ENCODE data around the gene ZNF578.
"Not testable (repeated sequence)": the region's sequence is repeated elsewhere in the genome, so short reads cannot be mapped to it uniquely, and the experiment has no call there.

ZNF578 gene

DNA sequence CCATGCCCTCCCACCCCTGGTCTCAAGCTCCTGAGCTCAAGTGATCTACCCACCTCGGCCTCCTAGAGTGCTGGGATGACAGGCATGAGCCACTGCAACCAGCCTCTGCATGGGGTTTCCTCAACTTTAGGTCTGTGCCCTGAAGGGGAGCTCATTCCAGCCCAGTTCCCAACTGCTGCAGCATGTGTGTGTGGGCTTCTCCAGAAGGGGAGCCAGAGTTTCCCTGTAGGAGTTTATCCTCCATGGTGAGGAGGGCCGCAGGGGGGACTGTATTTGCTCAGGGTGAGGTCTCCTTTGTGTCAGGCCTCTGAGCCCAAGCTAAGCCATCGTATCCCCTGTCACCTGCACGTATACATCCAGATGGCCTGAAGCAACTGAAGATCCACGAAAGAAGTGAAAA lies 62.8 kb downstream of the ZNF578 start:
- DNase-seq (ENCODE audit: low read depth in 2 of 2) = no peak

DNA sequence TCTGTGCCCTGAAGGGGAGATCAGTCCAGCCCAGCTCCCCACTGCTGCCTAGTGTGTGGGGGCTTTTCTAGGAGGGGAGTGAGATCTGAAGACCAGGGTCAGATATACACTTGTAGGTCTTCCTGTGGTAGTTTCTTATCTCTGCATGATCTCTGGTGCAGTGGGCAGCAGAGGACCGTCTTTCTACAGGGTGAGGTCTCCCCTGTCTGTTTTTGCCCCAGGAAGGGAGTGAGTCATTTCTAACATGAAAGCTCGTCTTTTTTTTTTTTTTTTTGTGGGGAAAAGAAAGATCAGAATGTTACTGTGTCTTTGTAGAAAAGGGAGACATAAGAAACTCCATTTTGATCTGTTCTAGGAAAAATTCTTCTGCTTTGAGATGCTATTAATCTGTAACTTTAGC lies 65.3 kb downstream of the ZNF578 start:
- DNase-seq (ENCODE audit: low read depth in 2 of 2) = no peak

DNA sequence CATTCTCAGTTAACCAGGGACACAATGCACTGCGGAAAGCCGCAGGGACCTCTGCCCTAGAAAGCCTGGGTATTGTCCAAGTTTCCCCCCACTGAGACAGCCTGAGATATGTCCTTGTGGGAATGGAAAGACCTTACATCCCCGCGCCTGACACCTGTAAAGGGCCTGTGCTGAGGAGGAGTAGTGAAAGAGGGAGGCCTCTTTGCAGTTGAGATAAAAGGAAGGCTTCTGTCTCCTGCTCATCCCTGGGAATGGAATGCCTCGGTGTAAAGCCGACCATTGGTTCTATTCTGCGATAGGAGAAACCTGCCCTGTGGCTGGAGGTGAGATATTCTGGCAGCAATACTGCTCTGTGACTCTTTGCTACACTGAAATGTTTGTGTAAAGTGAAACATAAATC lies 65.8 kb downstream of the ZNF578 start:
- DNase-seq (ENCODE audit: low read depth in 2 of 2) = not testable (repeated sequence)

DNA sequence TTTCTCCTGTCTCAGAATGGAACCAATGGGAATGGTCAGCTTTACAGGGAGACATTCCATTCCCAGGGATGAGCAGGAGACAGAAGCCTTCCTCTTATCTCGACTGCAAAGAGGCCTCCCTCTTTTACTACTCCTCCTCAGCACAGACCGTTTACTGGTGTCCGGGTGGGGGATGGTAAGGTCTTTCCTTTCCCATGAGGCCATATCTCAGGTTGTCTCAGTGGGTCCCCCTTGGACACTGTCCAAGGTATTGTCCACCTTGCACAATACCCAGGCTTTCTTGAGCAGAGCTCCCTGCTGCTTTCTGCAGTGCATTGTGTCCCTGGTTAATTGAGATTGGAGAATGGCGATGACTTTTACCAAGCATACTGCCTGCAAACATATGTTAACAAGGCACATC lies 66.7 kb downstream of the ZNF578 start:
- DNase-seq (ENCODE audit: low read depth in 2 of 2) = no peak

DNA sequence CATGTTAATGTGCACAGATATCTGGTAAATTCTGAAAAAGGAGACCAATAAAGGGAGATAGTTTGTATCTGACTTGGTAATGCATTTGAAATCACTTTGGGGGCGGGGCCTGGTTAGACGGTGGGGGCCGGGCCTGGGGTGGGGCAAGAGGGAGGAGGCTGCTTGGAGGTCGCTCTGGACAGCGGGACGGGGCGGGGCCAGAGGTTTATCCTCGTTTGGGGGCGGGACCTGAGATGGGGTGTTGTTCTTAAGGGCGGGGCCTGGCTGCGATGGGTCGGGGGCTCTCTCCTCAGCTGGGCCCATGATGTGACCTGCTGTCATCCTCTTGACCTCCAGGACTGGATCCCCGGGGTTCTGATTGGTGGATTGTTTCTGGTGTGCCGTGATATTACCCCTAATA lies 69.2 kb downstream of the ZNF578 start:
- DNase-seq (ENCODE audit: low read depth in 2 of 2) = no peak

DNA sequence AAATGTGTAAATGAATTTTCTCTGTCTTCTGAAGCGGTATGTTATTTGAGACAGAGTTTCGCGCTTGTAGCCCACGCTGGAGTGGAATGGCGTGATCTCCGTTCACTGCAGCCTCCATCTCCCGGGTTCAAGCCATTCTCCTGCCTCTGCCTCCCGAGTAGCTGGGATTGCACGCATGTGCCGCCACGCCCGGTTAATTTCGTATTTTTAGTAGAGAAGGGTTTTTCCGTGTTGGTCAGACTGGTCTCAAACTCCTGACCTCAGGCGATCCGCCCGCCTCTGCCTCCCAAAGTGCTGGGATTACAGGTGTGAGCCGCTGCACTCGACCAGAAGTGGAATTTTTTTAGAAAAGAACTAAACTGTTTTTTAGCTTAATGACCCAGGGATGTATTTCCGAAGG lies 70.7 kb downstream of the ZNF578 start:
- DNase-seq (ENCODE audit: low read depth in 2 of 2) = no peak

DNA sequence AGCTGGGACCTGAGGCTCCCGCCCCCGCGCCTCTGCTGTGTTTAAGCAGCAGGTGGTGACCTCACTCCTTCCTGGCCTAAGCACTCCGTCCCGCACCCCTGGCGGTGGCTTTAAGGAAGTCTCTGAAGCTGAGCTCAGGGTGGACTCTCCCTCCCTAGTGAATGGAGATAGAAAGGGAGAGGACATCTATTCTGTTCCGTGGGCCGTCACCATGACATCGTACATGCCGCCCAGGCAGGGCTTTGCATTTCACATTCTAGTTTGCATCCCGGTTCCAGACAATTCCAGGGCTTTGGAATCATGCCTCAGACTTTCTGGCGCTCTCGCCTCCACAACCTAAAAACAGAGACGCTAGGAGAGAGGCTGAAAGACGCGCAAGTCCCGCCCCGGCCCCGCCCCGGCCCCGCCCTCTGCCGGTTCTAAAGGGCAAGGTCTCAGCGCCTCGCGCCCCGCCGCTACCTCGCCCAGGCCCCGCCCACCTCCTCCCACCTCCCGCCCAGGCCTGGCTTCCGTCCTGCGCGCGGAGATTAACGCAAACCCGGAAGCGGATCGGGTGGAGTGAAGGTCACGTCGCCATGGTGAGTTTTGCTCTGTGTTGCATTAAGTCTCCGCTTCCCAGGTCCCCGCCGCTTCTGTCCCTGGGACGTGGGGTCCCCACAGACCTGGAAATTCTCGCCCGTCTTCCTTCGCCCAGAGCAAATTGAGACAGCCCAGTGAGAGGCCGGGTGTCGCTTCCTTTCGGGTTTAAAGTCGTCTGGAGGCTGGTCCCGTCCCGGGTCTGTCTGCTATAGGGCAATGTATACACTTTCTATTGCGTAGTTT lies 74.0 kb downstream of the ZNF578 start, which contains the start of gene ZNF808:
Gene ZNF808 (plus strand): TSS at position 535 of the 822 bp plus-strand sequence. CDS start 15,617 bp downstream, outside the sequence.
- peak; percentile 95 to 99 for DNase-seq (ENCODE audit: low read depth in 2 of 2)

DNA sequence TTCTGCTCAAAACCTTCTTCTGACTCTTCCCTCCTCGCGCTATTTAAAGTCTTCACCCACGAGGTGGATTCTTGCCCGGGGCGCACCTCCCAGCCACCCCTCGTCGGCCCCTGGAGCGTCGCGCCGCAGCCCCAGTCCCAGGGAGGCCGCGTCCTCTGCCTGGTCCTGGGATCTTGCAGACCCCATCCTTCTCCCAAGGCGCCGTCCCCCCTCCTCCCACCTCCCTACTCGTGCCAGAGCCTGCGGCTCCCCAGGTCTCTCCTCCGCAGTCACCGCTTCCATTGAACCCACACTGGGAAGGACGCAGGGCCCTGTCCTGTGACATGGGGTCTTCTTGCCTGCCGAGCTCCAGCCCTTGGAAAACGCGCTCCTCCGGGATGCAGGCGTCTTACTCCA lies 74.6 kb downstream of the ZNF578 start:
- no peak for DNase-seq (ENCODE audit: low read depth in 2 of 2)

DNA sequence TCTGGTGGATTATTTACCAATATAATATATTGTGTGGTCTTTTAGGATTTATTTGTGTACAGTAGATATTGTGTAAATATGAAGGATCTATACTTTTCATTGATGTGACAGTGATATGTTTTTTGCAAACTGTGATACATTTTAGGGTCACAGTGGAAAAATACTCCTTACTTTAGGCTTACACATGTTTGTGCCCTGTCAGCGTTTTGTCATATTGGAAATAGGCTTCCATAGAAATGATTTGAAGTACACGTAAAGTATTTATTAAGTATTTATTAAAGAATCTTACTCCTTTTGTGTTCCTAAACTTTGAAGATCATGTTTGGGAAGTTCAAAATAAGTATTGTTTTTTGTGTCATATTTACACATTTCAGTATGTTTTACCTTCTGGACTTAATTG lies 79.1 kb downstream of the ZNF578 start:
- no peak for DNase-seq (ENCODE audit: low read depth in 2 of 2)

DNA sequence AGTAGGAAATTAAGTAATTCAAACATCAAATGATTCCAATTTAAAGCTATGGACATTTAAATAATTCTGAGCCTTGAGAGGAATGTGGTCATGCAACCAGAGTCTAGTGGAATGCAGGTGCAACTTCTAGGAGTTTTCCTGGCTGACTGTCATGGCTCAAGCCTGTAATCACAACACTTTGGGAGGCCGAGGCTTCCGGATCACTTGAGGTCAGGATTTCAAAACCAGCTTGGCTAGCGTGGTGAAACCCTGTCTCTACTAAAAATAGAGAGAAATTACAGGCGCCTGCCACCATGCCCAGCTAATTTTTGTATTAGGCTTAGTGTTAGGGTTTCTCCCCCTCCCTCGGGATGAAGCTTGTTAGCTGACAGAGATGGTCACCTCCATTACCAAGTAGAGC lies 80.5 kb downstream of the ZNF578 start:
- DNase-seq (ENCODE audit: low read depth in 2 of 2) = no peak

DNA sequence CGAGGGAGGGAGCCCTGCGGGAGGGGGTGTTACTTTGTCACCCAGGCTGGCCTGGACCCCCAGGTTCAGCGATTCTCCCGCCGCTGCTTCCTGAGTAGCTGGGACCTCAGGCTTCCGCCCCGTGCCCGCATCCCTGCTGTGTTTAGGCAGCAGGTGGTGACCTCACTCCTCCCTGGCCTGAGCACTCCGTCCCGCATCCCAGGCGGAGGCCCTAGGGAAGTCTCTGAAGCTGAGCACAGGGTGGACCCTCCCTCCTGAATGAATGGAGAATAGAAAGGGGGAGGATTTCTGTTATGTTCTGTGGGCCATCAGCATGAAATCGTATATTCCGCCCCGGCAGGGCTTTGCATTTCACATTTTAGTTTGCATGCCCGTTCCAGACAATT lies 82.0 kb downstream of the ZNF578 start:
- not testable (repeated sequence) for DNase-seq (ENCODE audit: low read depth in 2 of 2)

DNA sequence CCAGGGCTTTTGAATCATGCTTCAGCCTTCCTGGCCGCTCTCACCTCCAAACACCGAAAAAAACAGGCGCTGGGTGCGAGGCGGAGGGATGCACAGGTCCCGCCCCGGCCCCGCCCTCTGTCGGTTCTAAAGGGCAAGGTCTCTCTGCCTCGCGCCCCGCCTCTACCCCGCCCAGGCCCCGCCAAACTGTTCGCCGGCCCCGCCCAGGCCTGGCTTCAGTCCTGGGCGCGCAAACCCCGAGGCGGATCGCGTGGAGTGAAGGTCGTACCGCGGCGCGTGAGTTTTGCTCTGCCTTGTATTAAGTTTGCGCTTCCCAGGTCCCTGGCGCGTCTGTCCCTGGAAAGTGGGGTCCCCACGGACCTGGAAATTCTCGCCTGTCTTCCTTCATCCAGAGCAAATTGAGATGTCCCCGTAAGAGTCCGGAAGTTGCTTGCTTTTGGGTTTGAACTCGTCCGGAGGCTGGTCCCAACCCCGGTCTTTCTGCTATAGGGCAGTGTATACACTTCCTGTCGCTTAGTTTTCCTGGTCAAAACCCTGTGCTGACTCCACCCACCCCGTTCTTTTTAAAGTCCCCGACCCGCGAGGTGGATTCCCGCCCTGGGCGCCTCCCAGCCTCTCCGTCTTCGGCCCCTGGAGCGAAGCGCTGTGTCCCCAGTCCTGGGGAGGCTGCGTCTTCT lies 82.6 kb downstream of the ZNF578 start:
- DNase-seq (ENCODE audit: low read depth in 2 of 2) = peak; percentile 74 to 87

DNA sequence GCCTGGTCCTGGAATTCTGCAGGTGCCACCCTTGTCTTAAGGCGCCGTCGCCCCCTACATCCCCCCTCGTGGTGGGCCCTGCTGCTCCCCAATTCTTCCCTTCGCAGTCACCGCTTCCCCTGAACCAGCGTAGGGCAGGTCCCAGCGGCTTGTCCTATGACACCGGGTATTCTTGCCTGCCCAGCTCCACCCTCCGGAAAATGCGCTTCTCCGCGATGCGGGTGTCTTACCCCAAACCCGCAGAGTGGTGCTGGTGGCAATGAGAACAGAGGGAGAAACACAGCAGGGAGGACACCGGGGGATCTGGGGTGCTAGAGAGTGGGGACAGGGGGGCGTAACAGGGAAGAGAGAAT lies 83.1 kb downstream of the ZNF578 start:
- peak in 1 of 2 donors; percentile 4 for DNase-seq (ENCODE audit: low read depth in 2 of 2)

DNA sequence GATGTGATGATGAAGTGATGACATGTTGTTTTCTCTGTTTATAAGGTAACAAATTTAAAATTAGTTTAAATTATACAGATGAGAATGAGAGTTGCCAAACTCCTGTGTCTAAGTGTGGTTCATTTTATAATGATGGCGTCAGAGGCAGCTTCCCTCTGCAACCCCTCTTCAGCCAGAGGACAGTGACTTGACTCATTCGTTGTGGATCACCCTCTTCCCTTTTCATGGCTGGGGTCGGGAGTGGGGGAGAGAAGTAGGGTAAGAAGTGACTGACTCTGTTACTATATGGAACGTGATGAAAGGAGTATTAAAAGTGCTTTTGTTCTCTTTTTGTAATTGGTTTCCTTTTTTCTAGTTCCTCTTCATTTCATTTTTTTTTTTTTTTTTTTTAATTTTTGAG lies 85.5 kb downstream of the ZNF578 start:
- DNase-seq (ENCODE audit: low read depth in 2 of 2) = not testable (repeated sequence)

DNA sequence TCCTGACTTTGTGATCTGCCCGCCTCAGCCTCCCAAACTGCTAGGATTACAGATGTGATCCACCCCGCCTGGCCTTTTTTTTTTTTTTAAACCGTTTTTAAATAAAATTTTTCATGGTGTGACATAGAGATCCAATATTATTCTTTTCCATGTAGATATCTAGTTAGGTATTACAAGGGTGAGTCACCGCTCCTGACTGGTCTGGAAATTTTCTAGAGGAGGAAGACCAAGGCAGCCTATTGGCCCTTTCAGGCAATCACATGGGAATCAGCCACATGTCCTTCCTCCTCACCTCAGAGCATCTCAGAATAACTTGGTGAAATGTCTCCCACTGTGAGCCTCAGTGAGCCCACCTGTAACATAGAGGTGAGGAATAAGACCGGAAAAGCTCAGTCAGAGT lies 87.8 kb downstream of the ZNF578 start:
- DNase-seq (ENCODE audit: low read depth in 2 of 2) = not testable (repeated sequence)

DNA sequence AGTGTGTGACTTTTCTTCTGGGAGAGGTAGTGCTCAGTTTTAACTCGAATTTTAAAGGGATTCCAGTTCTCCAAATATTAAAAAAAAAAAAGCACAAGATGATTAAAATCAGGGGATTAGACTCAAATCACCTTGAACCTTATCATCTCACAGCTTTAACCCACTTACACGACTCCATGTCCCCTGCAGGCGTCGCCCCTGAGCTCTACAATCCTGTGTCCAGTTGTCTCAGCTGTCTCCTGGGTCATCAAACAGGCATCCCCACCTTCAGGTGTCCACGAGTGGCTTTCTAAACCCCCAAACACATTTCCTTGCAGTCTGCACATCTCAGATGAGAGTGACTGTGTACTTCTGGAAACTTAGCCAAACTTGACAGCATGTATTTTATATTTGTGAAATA lies 88.3 kb downstream of the ZNF578 start:
- no peak for DNase-seq (ENCODE audit: low read depth in 2 of 2)

DNA sequence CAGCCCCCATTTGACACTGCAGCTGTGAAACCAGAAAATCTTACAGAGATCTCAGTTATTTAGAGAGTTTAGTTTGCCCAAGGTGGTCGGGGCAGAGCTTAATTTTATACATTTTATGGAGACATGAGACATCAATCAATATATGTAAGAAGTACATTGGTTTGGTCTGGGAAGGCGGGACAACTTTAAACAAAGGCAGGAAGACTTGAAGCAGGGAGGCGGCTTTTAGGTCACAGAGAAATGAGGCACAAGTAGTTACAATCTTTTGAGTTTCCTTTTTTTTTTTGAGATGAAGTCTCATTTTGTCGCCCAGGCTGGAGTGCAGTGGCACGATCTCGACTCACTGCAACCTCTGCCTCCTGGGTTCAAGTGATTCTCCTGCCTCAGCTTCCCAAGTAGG lies 89.2 kb downstream of the ZNF578 start:
- DNase-seq (ENCODE audit: low read depth in 2 of 2) = not testable (repeated sequence)

DNA sequence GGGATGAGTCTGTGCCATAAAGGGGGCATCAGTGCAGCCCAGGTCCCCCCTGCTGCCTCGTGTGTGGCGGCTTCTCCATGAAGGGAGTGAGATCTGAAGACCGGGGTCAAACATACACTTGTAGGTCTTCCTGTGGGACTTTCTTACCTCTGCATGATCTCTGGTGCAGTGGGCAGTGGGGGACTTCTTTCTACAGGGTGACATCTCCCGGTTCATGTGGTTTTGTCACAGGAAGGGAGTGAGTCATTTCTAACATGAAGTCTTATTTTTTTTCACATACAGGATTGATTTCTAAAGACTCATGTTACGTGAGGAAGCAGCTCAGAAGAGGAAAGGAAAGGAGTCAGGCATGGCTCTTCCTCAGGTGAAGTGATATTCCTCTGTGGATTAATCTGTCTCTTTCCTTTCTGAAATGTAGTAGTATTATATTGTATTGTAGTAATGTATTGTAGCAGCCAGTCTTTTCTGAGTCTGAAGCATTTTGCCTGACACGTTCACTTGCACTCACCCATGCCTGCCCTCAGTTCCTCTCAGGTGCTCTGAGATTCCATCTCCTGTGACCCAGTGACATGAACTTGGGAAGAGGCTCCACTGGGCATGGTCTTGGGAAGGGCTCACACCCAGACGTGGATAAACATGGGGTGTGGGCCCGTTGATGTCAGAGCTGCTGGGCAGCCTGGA lies 89.8 kb downstream of the ZNF578 start:
- DNase-seq (ENCODE audit: low read depth in 2 of 2) = peak; percentile 7 to 11

DNA sequence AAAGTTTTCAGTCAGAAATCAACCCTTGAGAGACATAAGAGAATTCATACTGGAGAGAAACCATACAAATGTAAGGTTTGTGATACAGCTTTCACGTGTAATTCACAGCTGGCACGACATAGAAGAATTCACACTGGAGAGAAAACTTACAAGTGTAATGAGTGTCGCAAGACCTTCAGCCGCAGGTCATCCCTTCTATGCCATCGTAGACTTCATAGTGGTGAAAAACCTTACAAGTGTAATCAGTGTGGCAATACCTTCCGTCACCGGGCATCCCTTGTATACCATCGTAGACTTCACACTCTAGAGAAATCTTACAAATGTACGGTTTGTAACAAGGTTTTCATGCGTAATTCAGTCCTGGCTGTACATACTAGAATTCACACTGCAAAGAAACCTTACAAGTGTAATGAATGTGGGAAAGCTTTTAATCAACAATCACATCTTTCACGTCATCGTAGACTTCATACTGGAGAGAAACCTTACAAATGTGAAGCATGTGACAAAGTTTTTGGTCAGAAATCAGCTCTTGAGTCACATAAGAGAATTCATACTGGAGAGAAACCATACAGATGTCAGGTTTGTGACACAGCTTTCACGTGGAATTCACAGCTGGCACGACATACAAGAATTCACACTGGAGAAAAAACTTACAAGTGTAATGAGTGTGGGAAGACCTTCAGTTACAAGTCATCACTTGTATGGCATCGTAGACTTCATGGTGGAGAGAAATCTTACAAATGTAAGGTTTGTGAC lies 101.0 kb downstream of the ZNF578 start:
- DNase-seq (ENCODE audit: low read depth in 2 of 2) = no peak

DNA sequence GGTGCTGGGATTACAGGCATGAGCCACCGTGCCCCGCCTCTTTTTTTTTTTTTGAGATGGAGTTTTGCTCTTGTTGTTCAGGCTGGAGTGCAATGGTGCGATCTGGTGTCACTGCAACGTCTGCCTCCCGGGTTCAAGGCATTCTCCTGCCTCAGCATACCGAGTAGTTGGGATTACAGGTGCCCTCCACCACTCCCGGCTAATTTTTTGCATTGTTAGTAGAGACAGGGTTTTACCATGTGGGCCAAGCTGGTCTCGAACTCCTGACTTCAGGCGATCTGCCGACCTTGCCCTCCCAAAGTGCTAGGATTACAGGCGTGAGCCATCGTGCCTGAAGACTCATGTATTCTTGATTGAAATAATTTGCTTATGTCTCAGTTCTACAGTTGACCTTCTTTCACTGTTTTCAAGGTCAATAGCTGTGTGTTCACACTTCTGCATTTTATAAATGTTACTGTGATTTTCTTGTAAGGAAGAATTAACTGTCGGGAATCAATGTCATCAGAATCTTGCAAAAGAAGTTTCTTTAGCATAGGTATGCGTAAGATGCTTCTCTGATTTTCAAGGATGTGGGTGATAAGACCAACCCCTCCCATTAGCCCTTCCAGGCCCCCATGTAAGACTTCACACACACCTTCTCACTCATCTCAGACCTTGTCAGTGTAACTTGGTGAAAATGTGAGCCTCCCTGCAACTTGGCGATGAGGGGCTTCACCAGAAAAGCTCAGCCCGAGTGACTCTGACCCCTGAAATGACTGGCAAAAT lies 104.1 kb downstream of the ZNF578 start:
- no peak for DNase-seq (ENCODE audit: low read depth in 2 of 2)

DNA sequence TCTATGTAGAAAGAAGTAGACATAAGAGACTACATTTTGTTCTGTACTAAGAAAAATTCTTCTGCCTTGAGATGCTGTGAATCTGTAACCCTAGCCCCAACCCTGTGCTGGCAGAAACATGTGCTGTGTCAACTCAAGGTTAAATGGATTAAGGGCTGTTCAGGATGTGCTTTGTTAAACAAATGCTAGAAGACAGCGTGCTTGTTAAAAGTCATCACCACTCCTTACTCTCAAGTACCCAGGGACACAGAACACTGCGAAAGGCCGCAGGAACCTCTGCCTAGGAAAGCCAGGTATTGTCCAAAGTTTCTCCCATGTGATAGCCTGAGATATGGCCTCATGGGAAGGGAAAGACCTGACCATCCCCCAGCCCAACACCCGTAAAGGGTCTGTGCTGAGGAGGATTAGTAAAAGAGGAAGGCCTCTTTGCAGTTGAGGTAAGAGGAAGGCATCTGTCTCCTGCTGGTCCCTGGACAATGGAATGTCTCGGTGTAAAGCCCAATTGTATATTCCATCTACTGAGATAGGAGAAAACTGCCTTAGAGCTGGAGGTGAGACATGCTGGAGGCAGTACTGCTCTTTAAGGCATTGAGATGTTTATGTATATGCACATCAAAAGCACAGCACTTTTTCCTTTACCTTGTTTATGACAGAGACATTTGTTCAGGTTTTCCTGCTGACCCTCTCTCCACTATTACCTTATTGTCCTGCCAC lies 105.5 kb downstream of the ZNF578 start:
- DNase-seq (ENCODE audit: low read depth in 2 of 2) = not testable (repeated sequence)

Measured in stimulated activated CD8-positive, alpha-beta memory T cell treated with anti-CD3 and anti-CD28 coated beads, Interleukin-2, amount 100 ng/mL, for 1 hour (primary cell).